KOPT-K1 (cell line): Measurements from ENCODE around the gene S100Z.
"Not testable (repeated sequence)": the region's sequence is repeated elsewhere in the genome, so short reads cannot be mapped to it uniquely, and the experiment has no call there.

Experiments
- H3K27ac ChIP-seq: fragments of 200-600 bp; sonication (generic); 2 replicates; pipeline ENCODE4 v1.5.1; 2016; ENCODE audit warnings: antibody characterized with exemption, mild to moderate bottlenecking, low read depth, low read length; ENCODE audit not compliant: poor library complexity, severe bottlenecking
- H3K36me3 ChIP-seq: fragments of 200-600 bp; sonication (generic); 2 replicates; pipeline ENCODE4 v1.5.1; 2017; ENCODE audit warnings: antibody characterized with exemption, mild to moderate bottlenecking, low read length, moderate library complexity; ENCODE audit not compliant: insufficient read depth
- H3K9me3 ChIP-seq: fragments of 200-600 bp; sonication (generic); 2 replicates; pipeline ENCODE4 v1.5.1; 2017; ENCODE audit warnings: antibody characterized with exemption, low read length, mild to moderate bottlenecking; ENCODE audit not compliant: insufficient read depth, poor library complexity, severe bottlenecking

S100Z gene

DNA sequence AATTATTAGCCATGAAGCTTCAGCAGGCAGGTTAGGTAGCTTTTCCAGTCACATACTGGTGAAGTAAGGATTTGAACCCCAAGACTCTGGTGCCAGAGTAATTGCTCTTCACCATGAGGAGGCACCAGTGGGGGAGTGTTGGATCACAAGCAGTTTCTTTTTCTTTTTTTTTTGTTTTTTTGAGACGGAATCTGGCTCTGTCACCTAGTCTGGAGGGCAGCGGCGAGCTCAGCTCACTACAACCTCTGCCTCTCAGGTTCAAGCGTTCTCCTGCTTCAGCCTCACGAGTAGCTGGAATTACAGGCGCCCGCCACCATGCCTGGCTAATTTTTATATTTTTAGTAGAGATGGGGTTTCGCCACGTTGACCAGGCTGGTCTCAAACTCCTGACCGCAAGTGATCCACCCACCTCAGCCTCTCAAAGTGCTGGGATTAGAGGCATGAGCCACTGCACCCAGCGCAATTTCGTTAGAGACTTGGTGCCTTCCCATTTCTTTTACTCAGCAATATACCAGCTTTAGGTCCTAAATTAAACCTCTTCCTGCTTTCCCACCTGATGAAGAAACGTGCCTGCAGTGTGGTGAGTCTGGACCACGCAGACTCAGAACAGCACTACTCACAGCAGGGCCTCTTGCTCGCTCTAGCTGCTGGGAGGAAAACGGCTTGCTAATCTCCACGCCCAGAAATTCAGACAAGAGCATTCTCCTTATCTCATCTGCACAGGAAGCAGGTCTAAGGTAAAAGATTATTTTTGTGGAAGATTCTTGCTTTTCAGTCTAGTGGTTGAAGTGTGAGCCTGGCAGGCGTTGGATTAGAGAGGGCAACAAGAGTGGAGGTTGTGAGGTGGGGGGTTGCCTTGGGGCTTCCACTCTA is at the start of gene S100Z:
Gene S100Z, plus strand, starts transcription at position 596 of the 873 bp plus-strand sequence. CDS start 25,346 bp downstream, outside the sequence.
- peaks cover 10% of the 10 kb centered on the region for H3K9me3 ChIP-seq
- no peaks in the 10 kb centered on the region for H3K36me3 ChIP-seq
- peak within 1 kb of the TSS; percentile 99 for H3K27ac ChIP-seq

DNA sequence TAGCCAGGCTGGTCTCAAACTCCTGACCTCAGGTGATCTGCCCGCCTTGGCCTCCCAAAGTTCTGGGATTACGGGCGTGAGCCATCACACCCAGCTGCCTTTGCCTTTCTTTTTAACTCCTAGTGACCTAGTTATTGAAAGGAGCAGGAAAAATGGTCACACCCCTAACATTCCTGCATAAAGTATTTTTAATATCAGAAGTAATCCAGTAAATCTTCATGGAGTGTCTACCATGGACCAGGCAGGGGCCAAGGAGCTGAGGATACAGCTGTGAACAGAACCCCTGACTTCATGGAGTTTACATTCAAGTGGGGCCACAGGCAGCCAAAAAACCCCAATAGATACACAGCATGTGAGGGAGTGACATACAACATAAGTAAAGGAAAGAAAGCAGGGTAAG is 49.2 kb upstream of the S100Z start:
- H3K36me3 ChIP-seq = no peaks in the 10 kb centered on the region
- no peak overlapping the region for H3K27ac ChIP-seq
- H3K9me3 ChIP-seq = no peaks in the 10 kb centered on the region

DNA sequence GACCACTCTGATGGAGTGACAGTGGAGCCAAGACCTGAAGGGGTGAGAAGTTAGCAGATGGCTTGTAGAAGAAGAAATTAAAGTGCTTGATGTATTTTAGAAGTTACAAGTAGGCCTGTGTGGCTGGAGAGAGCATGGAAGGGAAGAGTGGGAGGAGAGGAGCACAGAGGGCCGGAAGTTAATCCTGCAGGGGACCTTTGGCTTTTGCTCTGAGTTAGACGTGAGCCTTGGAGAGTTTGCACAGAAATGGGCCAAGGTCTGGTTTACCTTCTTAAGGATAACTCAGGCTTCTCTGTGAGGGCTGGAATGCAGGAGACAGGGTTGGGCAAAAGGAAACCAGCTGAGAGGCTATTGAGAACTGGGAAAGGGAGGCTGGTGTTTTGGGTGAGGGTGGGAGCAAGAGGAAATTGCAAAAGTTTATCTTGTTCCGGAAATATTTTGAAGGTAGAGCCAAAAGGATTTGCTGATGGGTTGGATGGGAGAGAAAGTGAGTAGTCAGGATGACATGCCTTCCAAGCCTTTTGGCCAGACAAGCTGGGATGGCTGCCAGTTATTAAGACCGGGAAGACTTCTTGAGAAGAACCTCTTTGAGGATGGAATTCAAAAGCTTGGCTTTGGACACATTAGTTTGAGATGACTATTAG is 48.5 kb upstream of the S100Z start:
- no peaks in the 10 kb centered on the region for H3K36me3 ChIP-seq
- H3K27ac ChIP-seq = no peak overlapping the region
- H3K9me3 ChIP-seq = no peaks in the 10 kb centered on the region

DNA sequence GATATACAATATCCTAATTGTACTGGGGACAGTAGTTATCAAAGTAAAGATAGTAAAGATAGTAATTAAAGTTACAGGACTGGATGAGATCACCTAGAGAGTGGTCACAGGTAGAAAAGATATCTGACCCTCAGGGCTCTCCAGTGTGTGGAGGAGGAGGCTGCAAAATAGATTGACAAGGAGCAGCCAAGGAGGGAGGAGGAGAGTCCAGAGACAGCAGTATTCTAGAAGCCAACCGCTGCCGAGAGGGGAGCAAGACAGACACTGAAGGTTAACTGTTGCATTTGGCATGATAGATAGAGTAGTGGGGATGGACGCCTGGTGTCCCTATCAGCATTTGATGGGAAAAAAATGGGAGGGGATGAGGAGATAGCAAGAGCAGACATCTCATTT is 48.0 kb upstream of the S100Z start:
- H3K9me3 ChIP-seq = no peaks in the 10 kb centered on the region
- H3K27ac ChIP-seq = no peak overlapping the region
- no peaks in the 10 kb centered on the region for H3K36me3 ChIP-seq

DNA sequence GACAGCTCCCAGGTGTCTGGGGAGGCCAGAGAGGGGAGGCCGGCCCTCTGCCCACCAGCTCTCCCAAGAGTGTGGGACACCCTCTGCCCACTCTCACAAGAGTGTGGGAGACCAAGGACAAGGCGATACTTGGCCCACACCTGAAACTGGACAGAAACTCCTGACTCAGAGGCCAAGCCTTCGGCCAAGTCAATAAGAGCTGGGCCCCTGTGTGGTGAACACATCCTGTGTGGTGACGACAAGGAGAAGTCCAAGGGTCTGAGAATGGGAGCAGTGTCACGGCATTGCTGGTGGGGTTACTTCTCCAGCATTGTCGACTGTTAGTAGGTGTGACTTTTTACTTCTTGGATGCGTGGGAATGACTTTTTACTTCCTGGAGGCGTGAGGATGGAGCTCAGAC is 45.5 kb upstream of the S100Z start:
- Histone ChIP-seq H3K27ac (no peak overlapping the region), H3K36me3 (no peaks in the 10 kb centered on the region), H3K9me3 (no peaks in the 10 kb centered on the region)

DNA sequence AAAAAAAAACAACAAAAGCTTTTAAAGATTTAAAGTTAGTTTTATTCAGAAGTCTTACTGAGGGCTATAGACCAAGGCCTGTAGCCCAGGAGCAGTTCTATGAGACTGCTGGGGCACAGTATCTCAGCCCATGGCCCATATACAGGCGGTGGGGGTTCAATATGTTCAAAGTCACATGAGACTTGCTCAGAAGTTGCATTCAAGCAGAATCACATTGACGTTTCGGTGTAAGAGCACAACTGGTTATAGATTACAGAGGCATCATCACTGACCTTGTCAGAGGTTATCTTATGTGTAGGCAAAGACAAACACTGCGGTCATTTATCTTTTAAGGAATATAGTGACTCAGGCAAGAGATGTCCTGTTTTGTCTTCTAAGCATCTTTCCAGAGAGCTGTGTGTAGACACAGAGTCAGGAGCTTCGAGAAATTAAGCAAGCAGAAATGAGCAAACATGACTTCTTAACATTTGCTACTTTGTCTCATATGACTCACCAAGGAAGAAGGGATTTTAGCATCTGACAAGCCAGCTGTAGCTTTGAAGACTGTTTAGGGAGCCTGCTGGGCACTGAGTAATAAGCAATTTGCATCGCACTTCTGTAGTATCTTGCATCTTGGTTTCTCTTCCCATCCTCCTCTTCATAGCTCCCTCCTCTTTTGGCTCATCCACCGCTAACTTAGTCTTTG is 43.9 kb upstream of the S100Z start:
- Histone ChIP-seq H3K9me3 (no peaks in the 10 kb centered on the region), H3K27ac (no peak overlapping the region), H3K36me3 (no peaks in the 10 kb centered on the region)

DNA sequence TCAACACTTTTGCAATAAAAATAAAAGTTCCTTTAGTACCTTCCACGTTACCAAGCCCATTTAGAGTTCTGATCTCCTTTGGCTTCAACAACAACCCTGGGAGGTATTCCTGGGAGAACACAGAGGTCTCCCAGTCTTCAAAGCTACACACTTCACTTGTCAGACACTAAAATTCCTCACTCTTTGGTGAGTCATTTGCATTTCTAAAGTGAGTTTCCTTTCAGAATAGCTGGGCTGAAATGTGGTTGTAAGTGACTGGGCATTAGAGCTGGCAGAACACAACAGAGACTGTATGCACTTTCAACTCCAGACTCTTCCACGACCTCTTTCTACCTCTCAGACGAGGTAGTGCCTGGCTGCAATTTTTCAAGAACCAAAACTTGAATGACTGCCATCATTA is 42.5 kb upstream of the S100Z start:
- Histone ChIP-seq H3K36me3 (no peaks in the 10 kb centered on the region), H3K27ac (no peak overlapping the region), H3K9me3 (no peaks in the 10 kb centered on the region)

DNA sequence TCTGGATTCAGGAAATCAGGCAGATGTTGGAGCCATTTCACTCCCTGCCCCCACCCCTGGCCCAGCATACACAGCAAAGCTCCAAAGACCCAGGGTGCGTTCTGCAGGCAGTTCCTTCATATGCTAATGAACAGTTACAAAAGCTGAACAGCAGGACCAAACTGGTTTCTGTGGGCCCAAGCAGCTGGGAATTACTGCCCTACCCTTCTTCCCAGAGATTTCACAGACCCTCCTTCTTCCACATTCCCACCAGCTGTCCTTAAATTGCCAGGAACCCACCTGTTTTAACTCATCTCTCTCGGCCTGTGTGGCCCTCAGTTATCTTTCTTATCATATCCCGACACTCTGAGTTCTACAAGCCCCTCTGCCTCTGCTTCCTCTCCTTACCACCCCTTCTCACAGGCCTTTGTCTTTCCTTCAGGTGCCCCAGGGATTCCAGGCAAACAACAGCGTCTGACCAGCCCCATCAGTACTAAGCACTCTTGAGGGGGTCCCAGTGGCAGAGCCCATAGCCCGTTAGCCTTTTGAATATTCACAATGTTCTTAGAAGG is 41.6 kb upstream of the S100Z start:
- H3K27ac ChIP-seq = no peak overlapping the region
- H3K9me3 ChIP-seq = no peaks in the 10 kb centered on the region
- no peaks in the 10 kb centered on the region for H3K36me3 ChIP-seq

DNA sequence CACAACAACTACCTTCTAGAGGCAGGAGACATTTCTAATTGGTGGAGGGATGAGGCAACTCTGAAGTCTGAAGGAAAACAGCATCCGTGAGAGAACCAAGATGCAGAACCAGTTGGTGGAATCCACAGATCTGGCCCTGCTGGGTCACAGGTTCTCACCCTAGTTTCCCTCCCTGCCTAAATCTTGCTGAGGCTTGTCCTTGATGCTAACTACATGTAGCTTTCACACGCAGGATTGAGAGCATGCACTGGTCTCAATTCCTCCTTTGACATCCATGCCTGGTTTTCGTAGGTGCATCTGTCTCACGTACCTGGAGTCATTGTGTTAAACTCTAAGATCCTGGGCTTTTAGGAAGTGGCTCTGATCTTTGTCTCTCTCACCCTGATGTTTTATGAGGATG is 40.7 kb upstream of the S100Z start:
- H3K27ac ChIP-seq = no peak overlapping the region
- H3K9me3 ChIP-seq = no peaks in the 10 kb centered on the region
- no peaks in the 10 kb centered on the region for H3K36me3 ChIP-seq

DNA sequence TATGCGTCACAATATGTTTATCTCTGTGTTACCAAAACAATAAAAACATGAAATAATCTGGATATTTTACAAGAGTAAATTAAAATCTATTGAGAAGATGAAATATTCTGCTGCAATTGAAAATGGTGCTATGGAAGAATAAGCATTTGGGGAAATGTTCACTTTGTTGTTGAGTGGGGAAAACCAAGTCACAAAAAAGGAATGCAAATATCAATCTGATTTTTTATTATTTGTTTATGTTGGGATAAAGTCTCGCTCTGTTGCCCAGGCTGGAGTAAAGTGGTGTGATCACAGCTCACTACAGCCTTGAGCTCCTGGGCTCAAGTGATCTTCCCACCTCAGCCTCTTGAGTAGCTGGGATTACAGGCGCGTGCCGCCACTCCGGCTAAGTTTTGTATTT is 39.6 kb upstream of the S100Z start:
- no peak overlapping the region for H3K27ac ChIP-seq
- H3K36me3 ChIP-seq = no peaks in the 10 kb centered on the region
- H3K9me3 ChIP-seq = no peaks in the 10 kb centered on the region

DNA sequence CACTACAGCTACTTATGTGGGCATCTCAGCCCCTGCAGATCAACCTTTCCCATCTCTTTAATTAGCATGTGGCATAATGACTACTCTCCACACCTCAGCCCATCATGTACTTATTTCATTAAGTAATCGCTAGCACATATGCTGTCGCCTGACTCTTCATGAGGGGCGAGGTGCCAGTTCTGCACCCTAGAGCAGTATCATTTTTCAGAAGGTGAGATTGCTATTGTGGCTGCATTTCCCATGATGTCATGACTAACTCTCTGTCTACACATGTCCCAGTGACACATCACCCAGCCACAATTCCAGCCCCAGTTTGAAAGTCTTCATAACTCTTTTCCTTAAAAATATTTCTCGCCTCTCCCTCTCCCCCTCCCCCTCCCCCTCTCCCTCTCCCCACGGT is 38.6 kb upstream of the S100Z start:
- Histone ChIP-seq H3K27ac (no peak overlapping the region), H3K36me3 (no peaks in the 10 kb centered on the region), H3K9me3 (no peaks in the 10 kb centered on the region)

DNA sequence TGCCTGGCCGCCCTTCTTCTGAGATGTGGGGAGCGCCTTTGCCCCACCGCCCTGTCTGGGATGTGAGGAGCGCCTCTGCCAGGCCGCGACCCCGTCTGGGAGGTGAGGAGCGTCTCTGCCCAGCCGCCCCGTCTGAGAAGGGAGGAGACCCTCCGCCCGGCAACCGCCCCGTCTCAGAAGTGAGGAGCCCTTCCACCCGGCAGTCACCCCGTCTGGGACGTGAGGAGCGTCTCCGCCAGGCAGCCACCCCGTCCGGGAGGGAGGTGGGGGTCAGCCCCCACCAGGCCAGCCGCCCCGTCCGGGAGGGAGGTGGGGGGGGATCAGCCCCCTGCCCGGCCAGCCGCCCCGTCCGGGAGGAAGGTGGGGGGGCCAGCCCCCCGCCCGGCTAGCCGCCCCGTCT is 37.6 kb upstream of the S100Z start:
- not testable (repeated sequence) for H3K27ac ChIP-seq, H3K9me3 ChIP-seq

DNA sequence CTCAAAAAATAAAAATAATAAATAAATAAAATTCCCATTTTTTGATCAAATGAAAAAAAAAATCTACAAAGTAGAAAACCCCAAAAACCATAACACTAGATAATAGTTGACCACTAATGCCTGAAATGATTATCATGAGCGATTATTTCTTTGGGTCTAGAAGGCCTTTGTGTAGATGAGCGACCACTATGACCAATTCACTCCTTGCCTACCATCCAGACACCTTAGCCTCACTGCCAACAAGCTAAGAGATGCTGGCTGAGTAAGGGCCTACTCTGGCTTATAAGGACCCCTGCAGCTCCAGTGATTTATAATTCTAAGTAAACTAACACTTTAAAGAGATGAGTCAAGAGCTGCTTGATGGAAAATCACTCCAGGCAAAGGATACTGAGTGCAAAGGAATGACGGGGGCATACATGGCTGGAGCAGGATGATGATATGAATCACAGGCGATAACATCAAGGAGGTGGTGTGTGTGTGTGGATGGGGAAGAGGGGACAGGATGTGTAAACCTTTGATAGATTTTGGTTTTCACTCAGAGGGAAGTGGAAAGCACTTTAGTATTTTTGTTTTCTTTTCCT is 35.7 kb upstream of the S100Z start:
- Histone ChIP-seq H3K9me3 (no peaks in the 10 kb centered on the region), H3K36me3 (no peaks in the 10 kb centered on the region), H3K27ac (no peak overlapping the region)

More for the DNA sequence above, 37.6 kb upstream of the S100Z start:
- H3K36me3 ChIP-seq = not testable (repeated sequence)

DNA sequence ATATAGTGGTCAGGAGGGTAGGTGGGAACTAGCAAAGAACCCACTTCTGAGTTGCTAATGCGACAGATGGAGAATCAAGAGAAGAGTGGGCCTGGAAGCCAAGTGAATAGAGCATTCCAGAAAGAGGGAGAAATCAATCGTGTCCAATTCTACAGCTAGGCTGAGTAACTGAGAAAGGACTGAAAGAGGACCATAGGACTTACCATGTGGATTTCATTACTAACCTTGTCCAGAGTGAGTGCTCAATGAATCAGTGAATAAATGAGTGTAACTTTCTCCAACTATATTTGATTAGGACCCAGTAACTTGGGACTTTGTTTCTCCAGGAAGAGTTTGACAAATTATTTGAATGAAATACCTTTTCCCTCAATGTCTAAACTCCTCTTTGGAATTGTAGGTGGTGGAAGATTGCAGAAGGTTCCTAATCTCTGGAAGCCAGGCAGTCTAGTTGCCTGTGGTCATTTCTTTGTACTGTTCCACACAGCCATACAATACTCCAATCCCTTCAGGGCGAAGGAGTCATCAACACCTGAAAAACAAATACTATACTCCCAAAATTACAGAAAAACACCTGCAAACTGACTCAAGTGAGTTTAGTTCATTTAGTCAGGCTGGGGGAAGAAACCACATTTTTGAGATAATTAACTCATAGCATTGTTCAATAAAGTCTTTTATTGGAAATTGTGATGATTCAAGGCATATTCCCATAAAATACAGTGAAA is 33.5 kb upstream of the S100Z start:
- no peak overlapping the region for H3K27ac ChIP-seq

More for the DNA sequence above, 33.5 kb upstream of the S100Z start:
- no peaks in the 10 kb centered on the region for H3K36me3 ChIP-seq
- H3K9me3 ChIP-seq = no peaks in the 10 kb centered on the region
